H9 (cell line): ENCODE measurements around the gene CSF2. TPM values are rescaled to one million over a fixed set of nuclear protein-coding genes. Genes with fewer than 3 reads are reported as not detected.
"Not testable (repeated sequence)": the region's sequence is repeated elsewhere in the genome, so short reads cannot be mapped to it uniquely, and the experiment has no call there.

ENCODE experiments used
- DNase-seq: peaks from one replicate; pipeline ENCODE4 v3.0.0-alpha.2; 2017
- H2AFZ ChIP-seq: one replicate; pipeline ENCODE4 v1.6.1; 2013; ENCODE audit warnings: mild to moderate bottlenecking, low read length, control low read depth, moderate library complexity
- H2AK5ac ChIP-seq: 2 replicates; pipeline ENCODE4 v1.6.1; 2013; ENCODE audit warnings: low read length, control low read depth, mixed read lengths; ENCODE audit not compliant: insufficient read length
- H2BK120ac ChIP-seq: one replicate; pipeline ENCODE4 v1.6.1; 2013; ENCODE audit warnings: low read depth, mild to moderate bottlenecking, low read length, control low read depth, inconsistent platforms; ENCODE audit not compliant: poor library complexity, severe bottlenecking
- H2BK12ac ChIP-seq: 2 replicates; pipeline ENCODE4 v1.6.1; 2013; ENCODE audit warnings: low read length, control low read depth, mixed read lengths, low read depth; ENCODE audit not compliant: insufficient read length
- H2BK15ac ChIP-seq: 2 replicates; pipeline ENCODE4 v1.6.1; 2013; ENCODE audit warnings: low read depth, low read length, control low read depth
- H2BK20ac ChIP-seq: one replicate; pipeline ENCODE4 v1.6.1; 2013; ENCODE audit warnings: low read depth, mild to moderate bottlenecking, low read length, control low read depth, inconsistent platforms; ENCODE audit not compliant: poor library complexity, severe bottlenecking
- H2BK5ac ChIP-seq: 2 replicates; pipeline ENCODE4 v1.6.1; 2013; ENCODE audit warnings: low read length, control low read depth, mixed read lengths; ENCODE audit not compliant: insufficient read length
- H3K14ac ChIP-seq: 2 replicates; pipeline ENCODE4 v1.6.1; 2013; ENCODE audit warnings: low read length, control low read depth; ENCODE audit not compliant: insufficient read depth
- H3K18ac ChIP-seq: 2 replicates; pipeline ENCODE4 v1.6.1; 2013; ENCODE audit warnings: low read depth, mild to moderate bottlenecking, mixed read lengths, low read length, control low read depth; ENCODE audit not compliant: insufficient read length
- H3K23ac ChIP-seq: 2 replicates; pipeline ENCODE4 v1.6.1; 2013; ENCODE audit warnings: low read length, control low read depth, mixed read lengths, low read depth; ENCODE audit not compliant: insufficient read length
- H3K23me2 ChIP-seq: 2 replicates; pipeline ENCODE4 v1.6.1; 2013; ENCODE audit warnings: low read depth, mild to moderate bottlenecking, mixed read lengths, low read length, control low read depth; ENCODE audit not compliant: insufficient read length, poor library complexity, severe bottlenecking
- H3K27ac ChIP-seq: 2 replicates; pipeline ENCODE4 v1.5.1; 2013; ENCODE audit warnings: low read length, control low read depth, mixed read lengths, low read depth; ENCODE audit not compliant: insufficient read length
- H3K27me3 ChIP-seq: 2 replicates; pipeline ENCODE4 v1.6.1; 2013; ENCODE audit warnings: low read length, control low read depth, inconsistent platforms; ENCODE audit not compliant: insufficient read depth
- H3K4ac ChIP-seq: 2 replicates; pipeline ENCODE4 v1.6.1; 2013; ENCODE audit warnings: low read depth, mild to moderate bottlenecking, control low read depth, inconsistent platforms, low read length, moderate library complexity
- H3K4me1 ChIP-seq: 2 replicates; pipeline ENCODE4 v1.6.1; 2013; ENCODE audit warnings: low read length, control low read depth, inconsistent platforms; ENCODE audit not compliant: insufficient read depth
- H3K4me2 ChIP-seq: 2 replicates; pipeline ENCODE4 v1.6.1; 2013; ENCODE audit warnings: low read length, control low read depth, mixed read lengths; ENCODE audit not compliant: insufficient read length, insufficient read depth
- H3K56ac ChIP-seq: 2 replicates; pipeline ENCODE4 v1.6.1; 2013; ENCODE audit warnings: low read depth, mild to moderate bottlenecking, mixed read lengths, low read length, control low read depth; ENCODE audit not compliant: insufficient read length
- H3K79me1 ChIP-seq: 2 replicates; pipeline ENCODE4 v1.6.1; 2013; ENCODE audit warnings: low read depth, mild to moderate bottlenecking, moderate library complexity, low read length, control low read depth, inconsistent platforms; ENCODE audit not compliant: insufficient read depth, poor library complexity, severe bottlenecking
- H3K79me2 ChIP-seq: 2 replicates; pipeline ENCODE4 v1.6.1; 2013; ENCODE audit warnings: low read length, control low read depth, inconsistent platforms; ENCODE audit not compliant: insufficient read depth
- H3K9ac ChIP-seq: 2 replicates; pipeline ENCODE4 v1.6.1; 2013; ENCODE audit warnings: low read length, control low read depth, mixed read lengths; ENCODE audit not compliant: insufficient read length; ENCODE audit errors: extremely low read depth
- H3K9me3 ChIP-seq: one replicate; pipeline ENCODE4 v1.6.1; 2013; ENCODE audit warnings: low read depth, low read length, inconsistent platforms; ENCODE audit not compliant: control insufficient read depth
- H3T11ph ChIP-seq: one replicate; pipeline ENCODE4 v1.6.1; 2013; ENCODE audit warnings: mild to moderate bottlenecking, low read length, control low read depth, inconsistent platforms
- H4K20me1 ChIP-seq: one replicate; pipeline ENCODE4 v1.6.1; 2013; ENCODE audit not compliant: control insufficient read depth, insufficient read length, insufficient read depth
- H4K5ac ChIP-seq: 2 replicates; pipeline ENCODE4 v1.6.1; 2013; ENCODE audit warnings: low read depth, mild to moderate bottlenecking, mixed read lengths, low read length, control low read depth; ENCODE audit not compliant: insufficient read length
- H4K8ac ChIP-seq: replicated peaks from 2 replicates; pipeline ENCODE4 v1.6.1; 2013; ENCODE audit warnings: low read length, control low read depth, mixed read lengths, low read depth; ENCODE audit not compliant: insufficient read length
- H4K91ac ChIP-seq: 2 replicates; pipeline ENCODE4 v1.6.1; 2013; ENCODE audit warnings: low read depth, mild to moderate bottlenecking, moderate library complexity, mixed read lengths, low read length, control low read depth; ENCODE audit not compliant: insufficient read length
- H3K27ac Mint-ChIP-seq, 3 experiments: 2 replicates in 2 of 3; 3 replicates in 1 of 3; pipeline ENCODE4 v1.8.0; 2020 to 2021; ENCODE audit warnings: mixed read lengths in 3 of 3, mild to moderate bottlenecking in 1 of 3, moderate library complexity in 1 of 3
- H3K27me3 Mint-ChIP-seq: 2 replicates; pipeline ENCODE4 v1.8.0; 2021; ENCODE audit warnings: low read depth, mild to moderate bottlenecking, moderate library complexity, mixed read lengths
- H3K36me3 Mint-ChIP-seq, 3 experiments: 2 replicates in 2 of 3; 3 replicates in 1 of 3; pipeline ENCODE4 v1.8.0; 2020 to 2021; ENCODE audit warnings: low read depth in 3 of 3, mixed read lengths in 3 of 3; ENCODE audit not compliant: insufficient read depth in 1 of 3
- H3K4me1 Mint-ChIP-seq, 2 experiments: 2 replicates each; pipeline ENCODE4 v1.8.0; 2020; ENCODE audit warnings: mixed read lengths in 2 of 2
- H3K4me3 Mint-ChIP-seq, 2 experiments: 2 replicates in 1 of 2; 3 replicates in 1 of 2; pipeline ENCODE4 v1.8.0; 2020 to 2021; ENCODE audit warnings: mild to moderate bottlenecking in 2 of 2, mixed read lengths in 2 of 2, moderate library complexity in 1 of 2
- H3K9me3 Mint-ChIP-seq, 2 experiments: 2 replicates in 1 of 2; 3 replicates in 1 of 2; pipeline ENCODE4 v1.8.0; 2020; ENCODE audit warnings: mild to moderate bottlenecking in 2 of 2, mixed read lengths in 2 of 2, moderate library complexity in 1 of 2
- WGBS: extraction: QIAGEN DNeasy Blood & Tissue Kit; methylation state at CpG from one replicate; pipeline ENCODE4 v1.1.7; 2013; ENCODE audit warnings: missing lambda C conversion rate, low lambda C conversion rate, mixed read lengths; ENCODE audit not compliant: insufficient read length; ENCODE audit errors: extremely low coverage; 5-methylcytosine and 5-hydroxymethylcytosine counted together
- total RNA-seq: library from RNA; stranded (reverse); gene quantifications from 2 replicates; pipeline ENCODE4 v1.2.1, GENCODE V29; 2021

Gene CSF2
- total RNA-seq, 1 experiment from 2014 or later: not detected

- DNase-seq: not testable (repeated sequence)
Measured at GRCh38 chr5:132120717-132121116, 47.1 kb downstream of the CSF2 start.

GRCh38 chr5:132122971-132123370 lies 49.4 kb downstream of the CSF2 start:
- H4K5ac ChIP-seq, H2BK20ac ChIP-seq, H2BK15ac ChIP-seq, H3K23ac ChIP-seq, H3K27ac Mint-ChIP-seq, H2BK120ac ChIP-seq, H3K9me3 ChIP-seq, H3K4me1 ChIP-seq, H2AK5ac ChIP-seq, H2AFZ ChIP-seq, H3K27ac ChIP-seq, H3K79me1 ChIP-seq, H3K4ac ChIP-seq, DNase-seq, H3K14ac ChIP-seq, H3K4me1 Mint-ChIP-seq, H3K4me3 Mint-ChIP-seq, H4K91ac ChIP-seq, H2BK5ac ChIP-seq, H3K56ac ChIP-seq, H3K27me3 ChIP-seq, H3T11ph ChIP-seq, H3K23me2 ChIP-seq, H3K36me3 Mint-ChIP-seq, H4K20me1 ChIP-seq, H3K18ac ChIP-seq, H2BK12ac ChIP-seq, H4K8ac ChIP-seq, H3K9ac ChIP-seq, H3K79me2 ChIP-seq, H3K4me2 ChIP-seq: not testable (repeated sequence)
- no CpG with 5 or more reads among the region's 3 CpGs for WGBS
- Mint-ChIP-seq H3K27me3 (peaks cover 22% of the 10 kb centered on the region), H3K9me3 (peaks cover 7 to 10% of the 10 kb centered on the region in 2 experiments; a peak in 4 of 5 replicates)

More at GRCh38 chr5:132120717-132121116, 47.1 kb downstream of the CSF2 start:
- H3K9me3 Mint-ChIP-seq, H4K8ac ChIP-seq, H2BK12ac ChIP-seq, H2AK5ac ChIP-seq, H4K20me1 ChIP-seq, H3K27me3 ChIP-seq, H3K79me1 ChIP-seq, H3T11ph ChIP-seq, H2AFZ ChIP-seq, H3K27ac ChIP-seq, H3K56ac ChIP-seq, H3K27ac Mint-ChIP-seq, H3K4me3 Mint-ChIP-seq, H3K79me2 ChIP-seq, H4K91ac ChIP-seq, H4K5ac ChIP-seq, H2BK120ac ChIP-seq, H3K4me2 ChIP-seq, H3K23me2 ChIP-seq, H3K9ac ChIP-seq, H3K14ac ChIP-seq, H3K9me3 ChIP-seq, H3K23ac ChIP-seq, H3K4me1 ChIP-seq, H3K36me3 Mint-ChIP-seq, H2BK20ac ChIP-seq, H2BK15ac ChIP-seq, H3K4me1 Mint-ChIP-seq, H3K18ac ChIP-seq, H3K4ac ChIP-seq, H2BK5ac ChIP-seq: not testable (repeated sequence)
- no CpG with 5 or more reads among the region's 3 CpGs for WGBS
- H3K27me3 Mint-ChIP-seq: peaks cover 10% of the 10 kb centered on the region
